Cerebellar cortex (tissue), 1 donor: ENCODE measurements around the gene SPIRE1.

ENCODE experiments used
- DNase-seq: peaks from one replicate; pipeline ENCODE4 v3.0.0-alpha.2; 2015; ENCODE audit warnings: low spot score

The SPIRE1 gene

DNA sequence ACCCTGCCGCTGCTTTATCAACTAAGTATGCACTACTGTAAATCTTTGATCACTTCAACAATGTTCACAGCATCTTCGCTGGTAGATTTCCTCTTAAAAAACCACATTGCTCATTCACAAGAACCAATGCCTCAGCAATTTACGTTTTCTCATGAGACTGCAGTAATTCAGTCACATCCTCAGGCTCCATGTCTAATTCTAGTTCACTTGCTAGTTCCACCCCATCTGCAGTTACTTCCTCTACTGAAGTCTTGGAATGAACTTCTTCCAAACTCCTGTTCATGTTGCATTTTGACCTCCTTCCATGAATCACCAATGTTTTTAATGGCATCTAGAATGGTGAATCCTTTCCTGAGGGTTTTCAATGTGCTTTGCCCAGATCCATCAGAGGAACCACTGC, 214.4 kb downstream of the SPIRE1 start:
- no peak for DNase-seq

DNA sequence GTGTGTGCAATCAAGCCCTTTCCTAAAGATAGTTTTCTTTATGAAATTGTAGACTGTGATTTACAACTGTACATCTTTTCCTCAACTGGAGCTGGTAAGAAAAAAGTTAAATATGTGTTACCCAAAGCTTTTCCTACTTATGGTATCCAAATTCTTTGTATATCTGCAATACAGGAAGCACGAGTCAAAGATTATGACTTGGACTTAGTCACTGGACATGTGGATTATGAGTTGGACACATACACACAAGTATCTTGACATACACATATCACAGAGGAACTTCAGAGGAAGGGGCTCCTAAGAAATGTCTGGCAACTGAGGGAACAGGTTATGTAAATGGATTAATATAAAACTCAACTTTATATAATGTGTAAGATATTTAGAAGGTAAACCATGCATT, 215.0 kb downstream of the SPIRE1 start:
- no peak for DNase-seq

- no peak for DNase-seq
Measured at GRCh38 chr18:12441475-12442034, 216.4 kb downstream of the SPIRE1 start.

GRCh38 chr18:12438257-12438656, 219.7 kb downstream of the SPIRE1 start:
- DNase-seq = no peak

DNA sequence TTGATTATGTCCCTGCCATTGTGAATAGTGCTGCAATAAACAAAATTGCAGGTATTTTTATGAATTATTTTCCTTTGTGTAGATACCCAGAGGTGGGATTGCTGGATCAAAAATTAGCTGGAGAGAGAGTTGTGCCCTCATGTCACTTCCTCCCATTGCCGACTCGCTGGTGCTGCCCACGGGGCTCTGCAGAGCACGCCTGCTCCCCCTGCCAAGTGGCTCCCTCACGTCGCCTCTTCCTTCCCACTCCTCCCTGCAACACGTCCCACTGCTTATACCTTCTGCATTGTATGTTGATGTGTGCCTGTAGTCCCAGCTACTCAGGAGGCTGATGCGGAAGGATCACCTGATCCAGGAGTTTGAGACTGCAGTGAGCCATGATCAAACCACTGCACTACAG, 222.0 kb downstream of the SPIRE1 start:
- no peak for DNase-seq

DNA sequence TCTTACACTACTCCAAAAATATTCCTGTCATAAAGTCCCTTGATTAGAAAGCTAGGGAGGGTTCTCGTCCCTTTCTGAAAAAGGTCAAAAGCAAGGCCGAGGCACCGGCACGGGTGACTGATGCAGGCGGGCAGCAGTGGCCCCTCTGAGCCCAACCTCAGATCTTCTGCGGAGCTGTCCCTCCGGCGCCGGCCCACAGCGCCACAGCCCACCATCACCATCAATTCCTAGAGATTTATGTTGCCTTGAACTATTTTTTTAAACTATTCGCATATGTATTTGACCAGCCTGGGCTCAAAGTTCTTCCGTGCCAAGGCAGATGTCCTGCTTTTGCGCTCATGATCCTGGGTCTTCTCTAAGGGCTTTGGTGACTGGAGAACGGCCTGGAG, 223.4 kb downstream of the SPIRE1 start:
- DNase-seq = no peak

GRCh38 chr18:12433829-12434540, 223.9 kb downstream of the SPIRE1 start:
- no peak for DNase-seq

GRCh38 chr18:12432881-12433280, 225.0 kb downstream of the SPIRE1 start:
- DNase-seq = no peak

DNA sequence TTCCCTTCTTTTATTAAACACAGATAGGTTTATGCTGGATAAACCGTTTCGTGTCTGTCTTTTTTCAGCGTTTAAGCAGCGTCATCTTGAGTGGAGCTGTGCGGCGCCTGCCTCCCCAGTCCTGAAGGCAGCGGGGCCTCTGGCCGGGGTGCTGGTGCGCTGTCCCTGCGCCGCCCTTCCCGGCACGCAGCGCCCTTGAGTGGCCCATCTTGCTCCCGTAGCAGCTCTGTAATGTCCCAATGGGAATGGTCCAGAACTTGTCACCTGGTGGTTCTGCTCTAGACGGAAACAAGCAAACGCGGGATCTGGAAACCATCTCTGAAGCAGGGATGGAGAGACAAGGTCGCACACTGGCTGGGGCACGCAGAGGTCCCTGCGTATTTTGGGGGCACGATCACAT, 225.7 kb downstream of the SPIRE1 start:
- no peak for DNase-seq

DNA sequence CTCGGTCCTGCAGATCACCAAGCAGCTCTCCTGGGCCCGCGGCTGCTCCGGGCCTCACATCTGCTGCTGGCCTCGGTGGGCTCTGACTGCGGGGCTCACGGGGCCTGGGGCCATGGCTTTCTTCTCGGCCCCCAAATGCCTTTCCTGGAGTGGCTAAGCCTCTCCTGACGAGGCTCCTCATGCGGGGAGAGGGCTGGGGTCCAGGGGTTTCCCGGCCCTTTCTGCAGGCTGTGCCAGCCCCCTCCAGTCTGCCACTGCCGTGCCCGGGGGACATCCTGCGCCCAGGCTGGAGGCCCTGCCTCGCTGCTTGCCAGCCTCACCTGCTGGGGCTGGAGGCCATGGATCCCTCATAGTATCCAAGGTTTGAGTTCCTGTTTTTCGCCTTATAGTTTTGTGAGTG, 226.3 kb downstream of the SPIRE1 start:
- no peak for DNase-seq

- DNase-seq = no peak
Measured at GRCh38 chr18:12430137-12430990, 227.5 kb downstream of the SPIRE1 start.

DNA sequence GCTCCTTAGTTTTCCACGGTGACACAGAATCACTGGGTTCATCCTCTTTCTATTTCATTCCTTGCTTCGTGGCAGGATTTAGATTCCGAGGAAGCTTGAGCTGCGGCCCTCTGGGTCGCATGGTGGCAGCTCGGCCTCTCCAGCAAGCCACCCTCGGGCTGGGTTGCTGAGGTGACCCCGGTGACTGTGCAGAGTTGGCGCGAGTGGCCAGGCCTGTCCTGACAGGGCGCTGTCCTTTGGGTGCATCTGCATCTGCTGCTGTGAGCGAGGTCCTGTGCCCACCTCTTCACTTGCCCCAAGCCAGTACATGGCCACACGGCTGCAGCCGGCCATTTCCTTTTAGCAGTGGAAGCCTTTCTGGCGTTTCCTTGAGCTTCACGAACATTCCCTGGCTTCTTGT, 228.4 kb downstream of the SPIRE1 start:
- no peak for DNase-seq

GRCh38 chr18:12428923-12429322, 229.0 kb downstream of the SPIRE1 start:
- DNase-seq = no peak

DNA sequence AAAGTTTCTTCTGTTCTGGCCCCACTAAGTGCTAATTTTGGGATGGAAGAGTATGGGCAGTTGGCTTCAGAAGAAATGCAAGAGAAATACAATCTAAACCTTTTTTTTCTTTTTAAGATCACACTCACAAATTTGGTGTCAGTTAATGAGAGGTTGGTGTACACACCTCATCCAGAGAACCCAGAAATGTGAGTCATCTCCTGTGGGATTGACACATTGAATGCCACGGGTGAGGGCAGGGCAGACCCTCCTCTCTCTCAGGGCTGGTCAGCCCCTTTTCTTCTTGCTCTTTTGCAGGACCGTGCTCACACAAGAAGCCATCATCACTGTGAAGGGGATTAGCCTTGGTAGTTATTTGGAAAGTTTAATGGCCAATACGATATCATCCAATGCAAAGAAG, 231.0 kb downstream of the SPIRE1 start:
- DNase-seq = no peak

- DNase-seq = no peak
Measured at GRCh38 chr18:12424252-12424651, 233.7 kb downstream of the SPIRE1 start.

DNA sequence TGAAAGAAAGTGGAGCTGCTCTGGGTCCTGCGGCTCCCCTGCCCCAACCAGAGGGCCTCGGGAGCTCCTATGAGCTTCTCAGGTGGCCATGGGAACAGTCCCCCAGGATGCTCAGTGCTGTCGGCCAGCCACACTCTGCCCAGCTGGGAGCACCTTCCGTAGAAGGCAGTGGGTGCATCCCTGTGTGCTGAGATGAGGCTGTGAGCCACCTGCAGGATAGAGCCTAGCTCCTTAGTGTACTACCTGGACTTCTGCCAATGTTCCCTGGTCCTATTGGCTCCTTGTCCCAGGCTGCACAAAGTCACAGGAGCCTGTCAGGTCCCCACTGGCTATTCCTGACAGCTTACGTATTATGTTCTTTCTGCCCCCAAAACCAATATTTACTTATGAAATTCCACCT, 234.1 kb downstream of the SPIRE1 start:
- DNase-seq = peak; percentile 74

DNA sequence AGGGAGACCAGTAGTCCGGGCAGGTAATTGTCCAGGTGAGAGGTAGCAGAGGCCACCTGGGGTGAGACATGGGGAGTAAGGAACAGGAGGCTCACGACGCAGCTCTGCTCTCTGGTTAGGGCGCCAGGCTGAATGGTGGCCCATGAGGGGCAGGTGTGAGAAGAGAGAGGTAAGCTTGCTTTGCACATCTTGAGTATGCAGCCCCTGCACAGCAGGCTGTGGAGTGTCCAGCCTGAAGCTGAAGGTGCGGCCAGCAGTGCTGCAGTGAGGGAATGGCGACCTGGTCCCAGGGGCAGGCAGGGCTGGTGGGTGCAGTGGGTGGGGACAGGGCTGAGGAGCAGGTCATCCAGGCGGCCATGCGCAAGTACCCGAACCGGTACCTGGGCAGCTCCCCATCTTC, 234.5 kb downstream of the SPIRE1 start:
- DNase-seq = no peak

DNA sequence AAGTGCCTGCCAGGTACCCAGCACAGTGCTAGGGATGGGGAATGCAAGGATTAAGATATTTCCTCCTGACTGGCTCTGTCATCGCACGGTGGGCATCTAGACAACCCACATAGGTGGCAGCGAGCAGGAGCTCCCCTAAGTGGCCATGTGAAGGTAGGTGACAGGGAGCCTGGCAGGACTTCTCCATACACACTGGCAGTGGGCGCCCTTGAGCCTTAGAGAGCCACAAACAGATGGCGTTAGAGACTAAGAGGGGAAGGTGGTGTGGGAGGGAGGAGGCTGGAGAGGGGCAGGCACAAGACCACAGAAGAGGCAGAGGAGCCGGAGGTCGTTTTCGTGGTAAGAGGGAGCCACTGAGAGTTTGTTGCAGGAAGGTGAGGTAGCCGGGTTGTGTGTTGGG, 235.0 kb downstream of the SPIRE1 start:
- peak; percentile 56 for DNase-seq

DNA sequence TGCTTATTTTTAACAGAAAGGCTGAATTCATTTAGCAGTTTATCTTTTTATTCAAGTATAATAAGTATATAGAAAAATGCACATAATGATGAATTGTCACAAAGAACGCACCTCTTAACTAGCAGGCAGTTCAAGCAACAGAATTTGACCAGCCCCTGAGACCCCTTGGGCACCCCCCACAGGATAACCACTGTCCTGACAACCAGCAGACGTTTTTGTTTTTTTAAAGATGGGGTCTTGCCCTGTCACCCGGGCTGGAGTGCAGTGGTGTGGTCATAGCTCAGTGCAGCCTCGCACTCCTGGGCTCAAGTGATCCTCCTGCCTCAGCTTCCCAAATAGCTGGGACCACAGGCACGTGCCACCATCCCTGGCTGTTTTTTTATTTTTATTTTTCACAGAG, 236.2 kb downstream of the SPIRE1 start:
- no peak for DNase-seq

DNA sequence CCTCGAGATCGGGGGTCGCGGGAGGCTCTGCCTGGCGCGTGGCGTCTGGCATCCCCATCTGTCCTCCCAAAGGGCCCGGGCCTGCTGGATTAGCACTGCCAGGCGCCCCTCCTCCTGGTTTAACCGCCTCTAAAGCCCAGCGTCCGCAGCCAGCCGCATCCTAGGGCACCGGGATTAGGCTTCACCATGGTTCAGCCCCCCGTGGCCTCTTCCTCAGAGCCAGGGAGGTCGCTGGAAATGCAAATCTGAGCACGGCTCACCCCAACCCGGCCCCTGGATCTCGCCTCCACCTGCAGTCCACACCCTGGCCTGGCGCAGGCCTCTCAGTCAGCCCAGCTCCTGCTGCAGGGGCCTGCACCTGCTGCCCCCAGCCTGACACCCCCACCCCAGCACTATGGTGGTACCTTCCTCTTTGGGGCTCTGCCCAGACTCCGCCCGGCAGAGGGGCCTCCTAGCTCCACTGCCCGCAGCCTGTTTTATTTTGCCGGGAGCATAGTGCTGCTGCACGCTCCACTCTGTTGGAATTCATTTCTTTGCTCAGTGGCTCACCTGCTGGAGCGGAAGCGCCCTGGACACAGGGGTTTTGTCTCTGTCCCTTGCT, 237.0 kb downstream of the SPIRE1 start:
- DNase-seq = peak; percentile 83

GRCh38 chr18:12417687-12418086, 240.2 kb downstream of the SPIRE1 start:
- no peak for DNase-seq

DNA sequence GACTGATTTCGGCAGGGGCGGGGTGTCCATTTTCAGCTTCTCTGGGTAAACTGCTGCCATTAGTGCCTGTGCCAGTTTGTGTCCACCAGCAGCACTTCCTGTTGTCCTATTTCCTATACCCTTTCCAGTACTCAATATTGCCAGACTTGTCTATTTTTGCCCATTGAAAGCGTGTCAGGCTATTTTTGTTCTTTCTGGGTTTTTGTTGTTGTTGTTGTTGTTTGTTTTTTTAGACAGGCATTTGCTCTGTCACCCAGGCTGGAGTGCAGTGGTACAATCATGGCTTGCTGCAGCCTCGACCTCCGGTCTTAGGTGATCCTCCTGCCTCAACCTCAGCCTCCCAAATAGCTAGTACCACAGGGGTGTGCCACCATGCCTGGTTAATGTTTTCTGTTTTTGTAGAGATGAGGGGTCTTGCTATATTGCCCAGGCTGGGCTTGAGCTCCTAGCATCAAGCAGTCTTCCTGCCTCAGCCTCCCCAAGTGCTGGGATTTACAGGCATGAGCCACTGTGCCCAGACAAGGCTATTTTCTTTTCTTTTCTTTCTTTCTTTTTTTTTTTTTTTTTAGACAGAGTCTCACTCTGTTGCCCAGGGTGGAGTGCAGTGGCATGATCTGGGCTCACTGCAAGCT, 241.7 kb downstream of the SPIRE1 start:
- no peak for DNase-seq
